HCT116 (cell line): ENCODE measurements around the gene ANKRD18B. TPM values are rescaled to one million over a fixed set of nuclear protein-coding genes. Genes with fewer than 3 reads are reported as not detected.
"Not testable (repeated sequence)": the region's sequence is repeated elsewhere in the genome, so short reads cannot be mapped to it uniquely, and the experiment has no call there.

Source experiments
- ATAC-seq: fragments of 200-7000 bp; cut with Tn5 transposase; 2 replicates; pipeline ENCODE4 v1.9.1; 2020; ENCODE audit warnings: mild to moderate bottlenecking, moderate library complexity
- BruUV-seq: library from RNA; stranded (reverse); fragments of 400-500 nt; replicated peaks from 2 replicates; lab custom pipeline; 2021; lab: Mats Ljungman, UMichigan
- CTCF ChIA-PET: fragments of 300-600 bp; sonication (Branson Sonifier 250); formaldehyde crosslinking; loops from one replicate; lab custom pipeline; 2021; ENCODE audit warnings: antibody characterized with exemption; lab: Charles Lee
- POLR2A ChIA-PET: fragments of 300-600, 350-600 bp; sonication (Branson Sonifier 250); formaldehyde crosslinking; loops from one replicate; lab custom pipeline; 2021; ENCODE audit warnings: antibody characterized with exemption; lab: Charles Lee
- RAD21 ChIA-PET, 2 experiments: fragments of 300-600 bp; sonication (Branson Sonifier 250); formaldehyde crosslinking; loops; one replicate each; lab custom pipeline; 2023; ENCODE audit warnings: low total read pairs in 2 of 2; ENCODE audit not compliant: uncharacterized antibody in 2 of 2, unreplicated experiment in 2 of 2, low non-redundant PET in 1 of 2; lab: Charles Lee
- DNase-seq: peaks from one replicate; pipeline ENCODE4 v3.0.0-alpha.2; 2010; ENCODE audit warnings: low read depth, low spot score
- H2AFZ ChIP-seq: fragments of 200-600 bp; shearing (Covaris generic), sonication (generic); 2 replicates; pipeline ENCODE4 v1.6.1; 2017; ENCODE audit warnings: low read depth, mixed run types, mixed read lengths, antibody characterized with exemption, low read length; ENCODE audit not compliant: poor library complexity, severe bottlenecking
- H3K27ac ChIP-seq: 2 replicates; pipeline ENCODE4 v1.5.1; 2012; ENCODE audit warnings: low read depth, low read length
- H3K27me3 ChIP-seq: fragments of 200-600 bp; sonication (generic); 2 replicates; pipeline ENCODE4 v1.6.1; 2016; ENCODE audit warnings: mixed run types, low read length, mixed read lengths; ENCODE audit not compliant: insufficient read depth
- H3K36me3 ChIP-seq, 2 experiments: fragments of 200-500 bp in 1 of 2; fragments of 200-600 bp in 1 of 2; sonication (Bioruptor generic) in 1 of 2; sonication (generic) in 1 of 2; 2 replicates each; pipeline versions ENCODE4 v1.5.1 to v1.6.1; 2014 to 2016; ENCODE audit warnings: low read length in 2 of 2, inconsistent platforms in 1 of 2, mixed read lengths in 1 of 2, mixed run types in 1 of 2; ENCODE audit not compliant: insufficient read depth in 2 of 2, control insufficient read depth in 1 of 2
- H3K4me1 ChIP-seq, 2 experiments: fragments of 200-600 bp in 1 of 2; sonication (generic) in 1 of 2; 2 replicates each; pipeline versions ENCODE4 v1.5.1 to v1.6.1; 2012 to 2017; ENCODE audit warnings: low read length in 2 of 2, inconsistent platforms in 1 of 2, mild to moderate bottlenecking in 1 of 2, mixed read lengths in 1 of 2, mixed run types in 1 of 2, moderate library complexity in 1 of 2; ENCODE audit not compliant: insufficient read depth in 2 of 2, control insufficient read depth in 1 of 2
- H3K4me2 ChIP-seq: fragments of 200-600 bp; sonication (generic); 2 replicates; pipeline ENCODE4 v1.6.1; 2017; ENCODE audit warnings: mixed run types, low read length, mixed read lengths
- H3K4me3 ChIP-seq, 2 experiments: fragments of 200-600 bp in 1 of 2; sonication (generic) in 1 of 2; replicated peaks in 1 of 2; 2 replicates each; pipeline ENCODE4 v1.5.1; 2011 to 2016; ENCODE audit warnings: low read length in 2 of 2, control low read depth in 1 of 2, low read depth in 1 of 2, mild to moderate bottlenecking in 1 of 2, mixed read lengths in 1 of 2, mixed run types in 1 of 2
- H3K79me2 ChIP-seq: fragments of 200-600 bp; sonication (generic); 2 replicates; pipeline ENCODE4 v1.6.1; 2017; ENCODE audit warnings: mild to moderate bottlenecking, mixed run types, low read length, moderate library complexity, mixed read lengths; ENCODE audit not compliant: insufficient read depth
- H3K9ac ChIP-seq: fragments of 200-600 bp; sonication (generic); 2 replicates; pipeline ENCODE4 v1.6.1; 2016; ENCODE audit warnings: low read length, mixed read lengths
- H3K9me2 ChIP-seq: fragments of 200-600 bp; sonication (generic), shearing (Covaris generic); 2 replicates; pipeline ENCODE4 v1.6.1; 2017; ENCODE audit warnings: mixed run types, mild to moderate bottlenecking, moderate library complexity; ENCODE audit not compliant: insufficient read depth
- H3K9me3 ChIP-seq, 2 experiments: fragments of 200-500 bp in 1 of 2; fragments of 200-600 bp in 1 of 2; sonication (Bioruptor generic) in 1 of 2; sonication (generic) in 1 of 2; 2 replicates each; pipeline ENCODE4 v1.6.1; 2014 to 2017; ENCODE audit warnings: low read length in 2 of 2, mixed read lengths in 2 of 2, inconsistent platforms in 1 of 2, low read depth in 1 of 2, mild to moderate bottlenecking in 1 of 2, mixed run types in 1 of 2, moderate library complexity in 1 of 2; ENCODE audit not compliant: control insufficient read depth in 1 of 2, insufficient read depth in 1 of 2
- H4K20me1 ChIP-seq: fragments of 200-600 bp; sonication (generic), shearing (Covaris generic); 2 replicates; pipeline ENCODE4 v1.6.1; 2017; ENCODE audit warnings: mixed run types, mild to moderate bottlenecking, moderate library complexity; ENCODE audit not compliant: insufficient read depth
- intact Hi-C: fragments of 100-400 bp; cut with micrococcal nuclease; formaldehyde crosslinking; loops from 2 replicates; pipeline ENCODE4 v1.10.0; 2022
- total RNA-seq: library from RNA; stranded (reverse); gene quantifications from one replicate; pipeline ENCODE4 v1.2.1, GENCODE V29; 2021; ENCODE audit not compliant: unreplicated experiment

The ANKRD18B gene
- total RNA-seq, 1 experiment from 2014 or later = 3.9 TPM

DNA sequence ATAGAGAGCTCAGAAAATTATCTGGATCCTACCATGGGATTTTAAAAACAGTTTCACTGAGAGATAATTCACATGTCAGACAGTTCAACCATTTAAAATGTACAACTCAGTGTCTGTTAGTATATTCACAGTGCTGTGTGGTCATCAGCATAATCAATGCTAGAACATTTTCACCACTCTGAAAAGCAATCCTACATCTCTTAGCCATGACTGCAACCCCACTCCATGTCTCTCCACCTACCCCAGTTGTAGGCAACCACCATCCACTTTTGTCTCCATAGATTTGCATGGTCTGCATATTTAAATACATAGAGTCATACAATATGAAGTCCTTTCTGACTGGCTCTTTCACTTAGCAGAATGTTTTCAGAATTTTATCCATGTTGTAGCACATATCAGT lies 27.1 kb downstream of the ANKRD18B start:
- H3K27ac ChIP-seq, RAD21 ChIA-PET, DNase-seq, H3K27me3 ChIP-seq, H4K20me1 ChIP-seq, H3K9me3 ChIP-seq, H3K9me2 ChIP-seq, BruUV-seq, POLR2A ChIA-PET, H3K9ac ChIP-seq, H3K4me2 ChIP-seq, H3K4me1 ChIP-seq, H3K36me3 ChIP-seq, H2AFZ ChIP-seq, ATAC-seq, H3K4me3 ChIP-seq, intact Hi-C loops, CTCF ChIA-PET, H3K79me2 ChIP-seq: not testable (repeated sequence)

DNA sequence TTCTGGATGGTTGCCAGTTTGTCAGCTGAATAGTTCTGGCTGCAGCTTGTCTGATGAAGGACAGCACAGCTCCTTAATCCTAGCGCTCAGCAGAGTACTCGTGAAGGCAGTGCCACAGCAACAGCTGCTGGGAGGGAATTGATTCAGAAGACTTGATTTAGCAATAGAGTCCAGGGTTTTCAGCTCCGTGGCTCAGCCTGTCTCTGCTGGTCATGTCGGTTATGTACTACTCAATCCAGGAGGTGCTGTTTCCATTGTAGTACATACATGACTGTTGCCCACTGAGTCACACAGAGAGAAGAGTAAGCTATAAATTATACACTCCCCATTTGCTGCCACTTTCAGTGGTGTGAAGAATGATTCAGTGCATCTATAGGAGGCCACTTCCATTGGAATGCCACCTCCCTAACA lies 28.3 kb downstream of the ANKRD18B start:
- H3K9ac ChIP-seq, ATAC-seq, H3K79me2 ChIP-seq, BruUV-seq, CTCF ChIA-PET, POLR2A ChIA-PET, DNase-seq, H3K4me3 ChIP-seq, H3K27me3 ChIP-seq, H3K4me2 ChIP-seq, H3K9me3 ChIP-seq, H3K36me3 ChIP-seq, intact Hi-C loops, H3K27ac ChIP-seq, H3K4me1 ChIP-seq, H3K9me2 ChIP-seq, H4K20me1 ChIP-seq, H2AFZ ChIP-seq, RAD21 ChIA-PET: not testable (repeated sequence)

DNA sequence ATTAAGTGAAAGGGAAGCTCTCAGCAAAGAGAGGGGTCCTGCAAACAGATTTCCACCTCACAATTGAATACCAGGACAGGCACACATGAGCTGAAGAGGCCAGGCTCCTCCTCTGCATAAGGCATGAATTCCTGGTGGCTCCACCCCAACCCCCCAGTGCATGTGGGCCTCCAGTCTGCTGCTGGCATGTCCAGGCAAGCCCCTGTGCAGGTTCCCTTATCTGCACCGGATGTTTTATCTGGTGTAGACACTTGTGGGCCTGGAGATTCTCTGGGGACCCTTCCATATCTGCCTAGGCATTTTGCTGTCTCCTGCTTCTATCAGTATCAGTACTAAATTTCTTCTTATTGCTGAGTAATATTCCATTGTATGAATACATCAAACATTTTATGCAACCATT lies 36.2 kb downstream of the ANKRD18B start:
- H3K27ac ChIP-seq, POLR2A ChIA-PET, H3K36me3 ChIP-seq, H3K4me3 ChIP-seq, H4K20me1 ChIP-seq, BruUV-seq, H2AFZ ChIP-seq, intact Hi-C loops, DNase-seq, H3K4me1 ChIP-seq, H3K27me3 ChIP-seq, H3K9ac ChIP-seq, H3K79me2 ChIP-seq, H3K9me3 ChIP-seq, CTCF ChIA-PET, ATAC-seq, H3K4me2 ChIP-seq, RAD21 ChIA-PET, H3K9me2 ChIP-seq: not testable (repeated sequence)

DNA sequence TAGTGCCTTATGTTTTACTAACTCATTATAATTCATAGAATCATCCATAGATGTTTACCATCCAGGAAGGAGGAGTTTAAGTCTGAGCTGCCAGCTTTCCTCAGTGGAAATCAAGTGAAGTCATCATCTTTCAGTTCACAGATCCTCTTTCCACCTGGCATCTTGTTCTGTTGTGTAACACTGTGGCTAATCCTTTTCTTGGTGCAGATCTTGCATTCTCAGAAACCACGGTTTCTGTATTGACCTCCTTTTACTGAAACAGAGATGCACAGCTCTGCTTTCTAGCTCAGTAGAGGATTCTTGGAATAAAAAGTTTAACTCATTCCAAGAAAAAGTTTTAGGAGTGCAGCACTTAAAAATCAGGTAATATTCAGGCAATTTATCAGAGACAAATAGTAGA lies 38.1 kb downstream of the ANKRD18B start:
- H3K4me2 ChIP-seq, intact Hi-C loops, H3K9ac ChIP-seq, H3K9me2 ChIP-seq, POLR2A ChIA-PET, RAD21 ChIA-PET, H3K27me3 ChIP-seq, ATAC-seq, BruUV-seq, H3K4me1 ChIP-seq, H3K79me2 ChIP-seq, DNase-seq, H2AFZ ChIP-seq, H3K27ac ChIP-seq, H3K36me3 ChIP-seq, H4K20me1 ChIP-seq, H3K4me3 ChIP-seq, CTCF ChIA-PET, H3K9me3 ChIP-seq: not testable (repeated sequence)

DNA sequence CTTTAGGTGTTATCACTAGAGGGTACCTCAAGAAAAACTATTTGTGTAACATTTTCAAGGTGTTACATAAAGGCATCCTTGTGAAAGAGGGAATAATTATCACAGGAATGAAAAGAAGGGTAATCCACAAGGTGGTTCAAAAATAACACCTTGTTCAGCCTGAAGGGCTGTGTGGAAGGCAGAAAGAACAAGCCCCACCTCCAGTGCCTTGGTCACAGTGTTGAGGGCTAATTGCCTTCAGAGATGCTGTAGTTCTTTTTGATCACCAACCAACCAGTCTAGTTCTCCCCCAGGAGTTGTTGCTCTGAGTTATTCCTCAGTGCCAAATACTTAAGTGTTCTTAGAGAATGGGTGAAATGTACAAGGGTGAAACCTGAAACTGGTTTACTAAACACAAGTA lies 43.7 kb downstream of the ANKRD18B start:
- H3K9me3 ChIP-seq, H3K27ac ChIP-seq, H3K9me2 ChIP-seq, H3K36me3 ChIP-seq, H2AFZ ChIP-seq, DNase-seq, H3K4me2 ChIP-seq, H3K79me2 ChIP-seq, H4K20me1 ChIP-seq, CTCF ChIA-PET, H3K4me1 ChIP-seq, H3K4me3 ChIP-seq, POLR2A ChIA-PET, ATAC-seq, RAD21 ChIA-PET, BruUV-seq, H3K9ac ChIP-seq, H3K27me3 ChIP-seq, intact Hi-C loops: not testable (repeated sequence)
